A549 (cell line): Measurements from ENCODE around the gene SIK2.

Experiments
- MAFK ChIP-seq: fragments of 450-650 bp; IDR thresholded peaks from 2 replicates; pipeline ENCODE4 v1.6.1; 2014; ENCODE audit not compliant: partially characterized antibody
- TF ChIP-seq, protein P1 (sequence below): IDR thresholded peaks from 2 replicates; pipeline ENCODE4 v1.6.1; 2012
- TF ChIP-seq, protein P2 (sequence below): fragments of >200 bp; sonication (Bioruptor Twin); formaldehyde crosslinking; IDR thresholded peaks from 3 replicates; pipeline ENCODE4 v1.5.1; 2016

DNA sequence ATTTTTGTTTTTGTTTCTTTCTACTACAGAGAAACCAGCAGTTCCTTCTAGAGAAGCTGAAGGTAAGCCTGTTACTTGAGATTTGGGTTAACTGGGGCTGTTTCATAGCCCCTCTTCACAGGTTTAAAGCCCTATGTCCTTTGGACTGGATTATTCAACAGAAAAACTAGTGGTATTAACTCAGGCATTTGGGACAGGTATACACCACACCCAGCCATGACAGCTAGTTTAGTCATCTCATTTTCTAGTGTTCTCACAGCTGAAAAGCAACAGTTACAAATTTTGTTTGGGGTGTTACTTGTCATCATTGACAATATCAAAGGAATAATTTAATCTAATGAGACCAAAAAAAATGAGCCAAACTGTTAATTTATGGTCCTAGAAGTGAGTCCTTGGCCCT lies 47.7 kb upstream of the SIK2 start:
- TF ChIP-seq MAFK: no peak
- TF ChIP-seq, protein P1, sequence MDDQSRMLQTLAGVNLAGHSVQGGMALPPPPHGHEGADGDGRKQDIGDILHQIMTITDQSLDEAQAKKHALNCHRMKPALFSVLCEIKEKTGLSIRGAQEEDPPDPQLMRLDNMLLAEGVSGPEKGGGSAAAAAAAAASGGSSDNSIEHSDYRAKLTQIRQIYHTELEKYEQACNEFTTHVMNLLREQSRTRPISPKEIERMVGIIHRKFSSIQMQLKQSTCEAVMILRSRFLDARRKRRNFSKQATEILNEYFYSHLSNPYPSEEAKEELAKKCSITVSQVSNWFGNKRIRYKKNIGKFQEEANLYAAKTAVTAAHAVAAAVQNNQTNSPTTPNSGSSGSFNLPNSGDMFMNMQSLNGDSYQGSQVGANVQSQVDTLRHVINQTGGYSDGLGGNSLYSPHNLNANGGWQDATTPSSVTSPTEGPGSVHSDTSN: no peak
- TF ChIP-seq, protein P2, sequence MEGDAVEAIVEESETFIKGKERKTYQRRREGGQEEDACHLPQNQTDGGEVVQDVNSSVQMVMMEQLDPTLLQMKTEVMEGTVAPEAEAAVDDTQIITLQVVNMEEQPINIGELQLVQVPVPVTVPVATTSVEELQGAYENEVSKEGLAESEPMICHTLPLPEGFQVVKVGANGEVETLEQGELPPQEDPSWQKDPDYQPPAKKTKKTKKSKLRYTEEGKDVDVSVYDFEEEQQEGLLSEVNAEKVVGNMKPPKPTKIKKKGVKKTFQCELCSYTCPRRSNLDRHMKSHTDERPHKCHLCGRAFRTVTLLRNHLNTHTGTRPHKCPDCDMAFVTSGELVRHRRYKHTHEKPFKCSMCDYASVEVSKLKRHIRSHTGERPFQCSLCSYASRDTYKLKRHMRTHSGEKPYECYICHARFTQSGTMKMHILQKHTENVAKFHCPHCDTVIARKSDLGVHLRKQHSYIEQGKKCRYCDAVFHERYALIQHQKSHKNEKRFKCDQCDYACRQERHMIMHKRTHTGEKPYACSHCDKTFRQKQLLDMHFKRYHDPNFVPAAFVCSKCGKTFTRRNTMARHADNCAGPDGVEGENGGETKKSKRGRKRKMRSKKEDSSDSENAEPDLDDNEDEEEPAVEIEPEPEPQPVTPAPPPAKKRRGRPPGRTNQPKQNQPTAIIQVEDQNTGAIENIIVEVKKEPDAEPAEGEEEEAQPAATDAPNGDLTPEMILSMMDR: no peak
